HG02678 (cell line): ENCODE results near the gene RASAL1.
"Not testable (repeated sequence)": the region's sequence is repeated elsewhere in the genome, so short reads cannot be mapped to it uniquely, and the experiment has no call there.

ENCODE experiments used
- ATAC-seq: cut with Tn5 transposase; IDR thresholded peaks from one replicate; pipeline ENCODE4 v1.9.1; 2021; ENCODE audit warnings: mild to moderate bottlenecking, moderate library complexity; ENCODE audit not compliant: unreplicated experiment

Gene RASAL1

DNA sequence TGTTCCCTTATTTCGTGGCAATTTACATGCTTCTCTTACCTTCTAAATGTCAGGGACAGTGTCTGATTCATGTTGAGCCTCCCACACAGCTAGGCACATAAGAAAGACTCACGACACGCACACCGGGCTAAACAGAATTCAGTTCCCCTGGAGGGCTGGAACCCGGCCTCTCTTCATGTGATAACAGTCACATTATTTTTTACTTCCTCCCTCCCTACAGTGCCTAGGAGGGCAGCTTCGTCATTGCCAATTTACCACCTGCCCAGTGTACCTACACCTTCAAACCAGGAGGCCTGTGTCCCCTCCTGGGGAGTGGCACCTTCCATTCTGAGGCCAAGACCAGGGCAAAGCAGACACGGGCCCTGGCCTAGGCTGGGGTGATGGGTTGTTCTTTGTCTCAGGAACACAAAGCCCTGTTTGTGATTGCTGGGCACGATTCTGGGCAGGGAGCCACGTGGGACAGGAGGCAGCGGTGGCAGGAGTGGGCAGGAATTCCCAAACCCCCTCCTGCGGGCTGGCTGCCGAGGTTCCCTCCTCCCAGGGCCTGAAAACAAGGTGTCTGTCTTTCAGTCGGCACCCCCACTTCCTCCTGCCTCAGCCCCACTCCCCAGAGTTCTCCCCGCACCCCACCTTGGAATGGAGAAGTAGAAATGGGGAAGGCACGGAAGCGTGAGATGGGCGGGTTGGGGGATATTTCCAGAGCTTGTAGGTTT lies 6.8 kb upstream of the RASAL1 start:
- ATAC-seq, result no peak

DNA sequence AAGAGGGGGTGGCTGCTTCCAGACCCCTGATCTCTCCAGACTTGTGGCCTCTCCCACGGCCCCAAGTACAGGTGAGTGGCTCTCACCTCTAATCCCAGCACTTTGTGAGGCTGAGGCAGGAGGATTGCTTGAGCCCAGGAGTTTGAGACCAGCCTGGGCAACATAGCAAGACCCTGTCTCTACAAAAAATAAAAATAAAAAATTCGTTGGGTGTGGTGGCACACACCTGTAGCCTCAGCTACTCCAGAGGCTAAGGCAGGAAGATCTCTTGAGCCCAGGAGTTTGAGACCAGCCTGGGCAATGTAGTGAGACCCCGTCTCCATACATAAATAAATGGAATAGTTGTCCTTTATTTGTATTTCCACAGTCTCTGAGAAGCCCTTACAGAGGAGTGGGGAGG lies 6.2 kb upstream of the RASAL1 start:
- not testable (repeated sequence) for ATAC-seq

DNA sequence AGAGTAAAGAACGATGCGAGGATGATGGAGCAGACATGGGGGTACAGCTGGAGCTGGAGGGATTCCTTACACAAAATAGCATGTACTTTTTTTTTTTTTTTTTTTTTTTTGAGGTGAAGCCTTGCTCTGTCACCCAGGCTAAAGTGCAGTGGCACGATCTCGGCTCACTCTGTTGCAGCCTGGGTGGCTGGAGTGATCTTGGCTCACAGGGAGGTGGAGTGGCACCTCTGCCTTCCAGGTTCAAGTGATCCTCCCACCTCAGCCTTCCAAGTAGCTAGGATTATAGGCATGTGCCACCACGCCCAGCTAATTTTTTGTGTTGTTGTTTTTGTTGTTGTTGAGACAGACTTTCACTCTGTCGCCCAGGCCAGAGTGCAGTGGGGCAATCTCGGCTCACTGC lies 5.1 kb upstream of the RASAL1 start:
- ATAC-seq, result no peak

DNA sequence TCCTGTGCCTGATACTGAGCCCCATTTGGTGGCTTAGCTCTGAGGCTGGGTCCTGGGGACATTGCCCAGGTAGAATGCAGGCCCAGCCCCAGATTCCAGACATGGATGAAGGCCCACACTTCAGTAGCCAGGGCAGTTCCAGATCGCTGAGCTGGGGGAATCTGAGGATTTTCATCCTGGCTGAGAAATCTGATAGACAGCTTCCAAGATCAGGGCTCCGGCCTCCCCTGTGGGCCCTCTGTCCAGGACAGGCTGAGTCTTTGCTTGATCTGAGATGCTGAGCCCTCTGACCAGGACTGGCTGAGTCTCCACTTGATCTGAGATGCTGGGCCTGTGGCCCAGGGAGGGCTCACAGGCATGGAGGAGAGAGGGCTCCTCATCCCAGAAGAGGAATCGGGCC lies 3.3 kb upstream of the RASAL1 start:
- no peak for ATAC-seq

DNA sequence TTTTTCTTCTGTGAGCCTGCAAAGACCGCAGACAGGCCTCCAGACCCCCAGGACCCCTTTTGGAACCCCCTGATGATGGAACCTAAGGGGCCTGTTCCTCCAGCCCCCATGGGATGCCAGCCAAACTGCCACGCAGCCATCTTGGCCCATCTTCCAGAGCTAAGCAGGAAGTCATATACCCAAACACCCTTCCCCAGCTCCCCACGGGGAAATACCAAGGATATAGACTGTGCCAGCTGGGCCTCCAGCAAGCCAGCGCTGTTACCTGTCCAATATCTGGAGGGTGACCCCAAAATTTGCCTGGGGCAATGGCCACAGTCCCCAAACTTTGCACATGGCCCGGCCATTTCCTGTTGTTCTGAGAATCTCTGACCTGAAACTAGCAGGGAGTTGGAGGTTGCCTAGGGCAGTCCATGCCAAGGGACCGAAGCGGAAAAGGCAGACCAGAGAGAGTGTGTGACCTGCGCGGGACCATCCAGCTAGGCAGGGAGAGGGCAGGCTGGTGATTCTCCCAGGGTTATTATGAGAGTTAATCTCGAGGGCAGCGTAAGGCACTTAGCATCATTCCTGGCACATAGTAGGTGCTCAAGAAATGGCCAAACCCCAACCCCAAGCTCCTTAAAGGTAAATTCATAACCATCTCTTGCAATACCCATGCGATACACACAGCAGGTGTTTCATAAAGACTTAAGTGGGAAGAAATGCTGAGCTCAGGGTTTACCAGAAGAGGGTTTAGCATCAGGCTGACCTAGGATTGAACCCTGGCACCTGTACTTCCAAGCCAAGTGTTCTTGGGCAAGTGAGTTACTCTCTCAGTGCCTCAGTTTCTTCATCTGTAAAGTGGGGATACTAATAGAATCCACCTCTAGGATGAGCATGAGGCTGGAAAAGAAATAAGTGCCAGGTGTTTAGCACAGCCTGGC lies 2.6 kb upstream of the RASAL1 start:
- no peak for ATAC-seq

DNA sequence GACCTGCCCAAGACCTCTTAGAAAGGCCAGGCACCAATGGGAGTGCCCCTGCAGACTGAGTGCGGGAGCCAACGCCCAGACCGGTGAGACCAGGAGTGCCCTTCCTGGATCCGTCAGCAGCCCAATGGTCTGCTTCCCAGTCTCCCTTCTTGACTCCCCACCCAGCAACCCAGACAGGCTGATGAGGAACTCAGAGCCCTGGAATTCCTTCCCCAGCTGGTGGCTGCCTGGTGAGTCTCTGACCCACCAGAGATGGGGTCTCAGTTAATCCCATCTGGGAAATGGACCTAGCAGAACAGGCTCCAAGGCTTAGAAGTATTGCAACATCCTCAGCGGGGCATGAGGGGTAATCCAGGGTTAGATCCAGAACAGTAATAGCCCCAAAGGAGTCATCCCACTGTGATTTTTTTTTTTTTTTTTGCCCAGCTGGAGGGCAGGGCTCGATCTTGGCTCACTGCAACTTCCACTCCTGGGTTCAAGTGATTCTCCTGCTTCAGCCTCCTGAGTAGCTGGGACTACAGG lies 1.5 kb upstream of the RASAL1 start:
- no peak for ATAC-seq

DNA sequence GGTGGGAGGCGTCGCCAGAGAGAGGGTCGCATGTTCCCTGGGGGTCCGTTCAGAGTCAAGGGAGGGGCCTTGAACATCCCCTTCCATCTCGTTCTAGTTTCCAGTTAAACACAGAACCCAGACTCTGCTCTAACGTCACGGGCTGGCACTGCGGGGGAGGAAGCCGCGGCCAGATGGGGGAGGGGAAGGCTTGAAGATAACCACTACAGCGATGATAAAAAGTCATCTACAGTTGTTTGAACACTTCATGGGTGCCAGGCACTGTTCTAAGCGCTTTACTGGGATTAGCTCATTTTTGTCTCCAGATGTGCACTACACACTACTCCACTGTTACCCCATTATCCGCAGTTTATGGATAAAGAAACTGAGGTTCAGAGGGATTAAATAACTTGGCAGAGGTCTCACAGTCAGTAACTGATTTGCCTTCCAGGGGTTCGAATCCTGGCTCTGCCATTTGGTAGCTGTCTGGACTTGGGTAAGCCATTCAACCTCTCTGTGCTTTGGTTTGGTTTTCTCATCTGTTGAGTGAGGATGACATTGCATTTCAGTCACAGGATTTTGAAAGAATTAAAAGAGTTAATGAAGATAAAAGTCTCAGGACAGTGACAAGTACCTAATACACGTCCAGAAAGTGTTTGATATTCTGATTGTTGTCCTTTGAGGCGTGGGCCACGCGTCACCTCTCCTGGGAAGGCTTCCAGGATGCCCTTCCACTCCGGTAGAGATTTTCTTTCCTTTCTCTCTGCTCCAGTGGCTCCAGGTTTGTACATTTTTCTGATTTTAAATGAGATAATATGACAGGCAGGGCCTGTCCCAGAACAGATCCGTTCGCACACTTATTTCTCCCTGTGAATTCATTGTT lies 798 bp upstream of the RASAL1 start:
- ATAC-seq, result no peak

DNA sequence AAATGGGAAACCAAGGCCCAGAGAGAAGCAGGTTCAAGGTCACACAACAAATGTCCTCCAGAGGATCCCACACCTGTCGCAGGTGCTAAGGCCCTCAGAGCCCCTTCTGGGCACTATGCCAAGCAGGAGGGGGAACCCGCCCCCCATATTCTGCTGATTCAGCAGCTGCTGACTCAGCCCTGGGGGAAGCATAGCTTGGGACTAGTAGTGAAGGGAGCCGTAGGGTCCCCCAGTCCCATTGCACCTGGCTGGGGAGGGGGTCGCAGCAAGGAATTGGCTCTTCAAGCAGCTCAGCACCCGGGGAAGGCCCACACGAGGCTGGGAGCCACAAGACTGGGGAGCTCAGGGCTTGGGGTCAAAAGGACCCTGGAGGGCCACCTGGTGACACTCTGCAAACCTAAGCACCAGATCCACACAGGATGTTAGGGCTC lies 1.0 kb downstream of the RASAL1 start:
- no peak for ATAC-seq

DNA sequence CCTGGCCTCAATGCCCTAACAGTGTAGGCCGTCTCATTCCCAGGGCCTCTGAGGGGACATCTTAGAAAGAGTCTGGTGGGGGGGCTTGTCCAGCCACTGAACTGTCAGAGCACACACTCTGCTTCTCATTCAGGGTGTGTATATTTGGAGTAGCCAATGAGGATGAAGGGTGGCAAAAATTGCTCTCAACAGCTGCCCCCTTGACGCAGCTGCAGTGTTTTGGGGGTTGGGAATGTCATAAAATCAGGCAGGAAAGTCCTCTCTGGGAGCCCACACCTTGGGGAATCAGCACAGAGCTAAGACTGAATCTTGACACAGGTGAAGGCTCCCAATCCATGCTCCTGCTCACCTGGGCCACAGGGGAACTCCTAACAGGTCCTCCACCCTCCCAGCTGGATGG lies 1.5 kb downstream of the RASAL1 start:
- ATAC-seq, result no peak

DNA sequence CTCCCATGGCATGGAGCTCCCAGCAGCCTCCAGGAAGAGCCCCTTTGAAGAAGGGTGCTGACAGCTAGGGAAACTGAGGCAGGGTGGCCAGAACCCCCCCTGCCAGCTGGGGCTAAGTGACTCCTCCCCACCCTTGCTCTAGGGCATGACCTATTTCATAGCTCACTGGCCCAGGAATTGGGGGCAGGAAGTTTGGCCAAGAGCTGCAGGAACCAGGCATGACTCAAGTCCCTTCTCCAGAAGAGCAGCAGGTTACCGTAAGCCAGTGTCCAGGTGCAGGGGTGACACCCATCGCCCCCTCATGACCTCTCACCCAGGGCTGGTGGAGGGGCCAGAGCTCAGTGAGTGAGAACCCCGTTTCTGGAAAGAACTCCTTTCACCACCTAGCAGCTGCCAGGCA lies 1.9 kb downstream of the RASAL1 start:
- ATAC-seq, result no peak

DNA sequence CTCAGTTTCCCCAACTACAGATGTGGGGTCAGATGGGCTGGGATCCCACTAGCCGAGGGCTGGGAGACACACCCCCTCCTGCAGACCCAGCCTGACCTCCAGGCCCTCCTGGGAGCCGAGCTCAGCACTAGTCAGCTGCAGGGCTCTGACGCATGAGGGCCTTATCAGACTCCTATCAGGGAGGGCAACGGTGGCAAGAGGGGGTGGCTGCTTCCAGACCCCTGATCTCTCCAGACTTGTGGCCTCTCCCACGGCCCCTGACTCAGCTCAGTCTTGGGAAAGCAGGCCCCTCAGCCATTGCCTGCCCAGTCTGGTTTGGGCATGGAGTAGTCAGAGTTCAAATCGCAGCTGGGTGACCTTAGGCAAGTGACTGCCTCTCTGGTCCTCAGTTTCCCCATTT lies 2.5 kb downstream of the RASAL1 start:
- ATAC-seq, result no peak

DNA sequence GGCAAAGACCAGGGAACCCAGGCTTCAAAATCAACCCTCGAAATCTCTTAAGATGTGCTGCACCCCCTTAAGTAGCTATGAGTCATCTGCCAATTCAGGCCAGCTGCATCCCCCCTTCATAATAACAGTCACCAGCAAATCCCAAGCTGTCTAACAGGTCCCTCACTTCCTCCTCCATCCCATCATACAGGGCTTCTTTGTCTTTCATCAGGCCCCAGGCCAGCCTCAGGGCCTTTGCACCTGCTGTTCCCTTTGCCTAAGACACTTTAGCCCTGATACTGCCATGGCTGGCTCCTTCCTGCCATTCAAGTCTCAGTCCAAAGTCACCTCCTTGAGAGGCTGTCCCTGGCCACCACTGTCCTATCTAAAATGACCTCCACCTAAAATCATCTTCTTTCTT lies 4.0 kb downstream of the RASAL1 start:
- no peak for ATAC-seq

DNA sequence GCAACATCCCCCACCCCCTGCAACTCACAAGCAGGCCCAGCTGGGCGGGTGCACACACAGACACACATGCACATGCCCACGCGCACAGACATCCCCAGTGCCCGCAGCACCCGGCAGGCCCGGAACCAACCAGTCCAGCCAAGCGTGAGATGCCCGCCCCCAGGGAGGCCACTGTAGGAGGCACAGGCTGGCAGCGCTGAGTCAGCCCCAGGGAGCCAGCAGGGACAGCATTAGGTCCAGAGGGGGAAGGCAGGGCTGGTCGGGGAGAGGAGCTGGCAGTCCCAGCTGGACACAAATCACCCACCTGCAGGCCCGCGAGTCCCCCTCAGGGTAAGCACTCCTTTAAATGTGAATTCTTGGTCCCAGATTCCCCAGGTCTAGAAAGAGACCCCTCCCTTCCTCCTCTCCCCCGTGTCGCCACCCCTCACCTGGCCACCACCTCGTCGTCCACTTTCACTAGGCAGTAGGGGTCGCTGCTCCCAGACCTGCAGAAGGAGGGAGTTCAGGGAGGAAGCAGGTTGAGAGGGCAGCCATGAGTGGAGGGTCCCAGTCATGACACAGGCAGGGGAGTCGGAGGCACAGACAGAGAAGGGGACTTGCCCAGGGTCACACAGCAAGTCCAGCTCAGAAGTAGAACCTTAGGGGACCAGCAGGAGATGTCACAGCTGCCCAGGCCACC lies 5.0 kb downstream of the RASAL1 start:
- ATAC-seq, result no peak

DNA sequence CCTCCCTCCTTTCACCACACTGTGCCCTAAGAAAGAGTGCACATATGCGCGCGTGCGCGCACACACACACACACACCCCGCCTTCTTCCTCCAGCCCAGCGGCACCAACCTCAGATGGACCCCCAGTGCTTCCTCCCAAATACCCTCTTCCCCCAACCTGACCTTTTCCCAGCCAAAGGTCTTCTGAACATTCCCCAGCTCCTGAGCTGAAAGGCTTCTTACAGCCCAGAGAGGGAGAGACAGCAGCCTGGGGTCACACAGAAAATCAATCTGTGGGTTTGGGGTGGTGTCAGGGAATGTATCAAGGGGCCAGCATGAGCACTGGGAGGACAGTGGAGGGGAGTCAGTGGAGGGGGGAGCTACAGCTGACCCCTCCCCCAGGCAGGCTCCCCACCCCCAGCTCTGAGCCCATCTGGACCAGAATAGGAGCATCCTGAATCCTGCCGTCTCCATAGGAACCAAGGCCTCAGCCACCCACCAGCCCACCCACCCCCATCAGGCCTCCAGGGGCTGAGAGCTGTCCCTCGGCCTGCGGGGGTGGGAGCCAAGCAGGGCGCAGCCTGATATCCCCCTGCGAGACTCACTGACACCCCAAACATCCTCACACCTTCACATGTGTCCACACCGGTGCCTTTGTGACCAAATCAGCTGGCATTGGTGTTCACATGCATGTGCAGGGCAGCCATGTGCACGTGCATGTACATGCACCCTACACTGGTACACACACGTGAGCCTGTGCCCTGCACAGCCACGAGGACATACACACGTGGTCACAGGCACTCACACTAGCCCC lies 5.7 kb downstream of the RASAL1 start:
- ATAC-seq, result no peak

DNA sequence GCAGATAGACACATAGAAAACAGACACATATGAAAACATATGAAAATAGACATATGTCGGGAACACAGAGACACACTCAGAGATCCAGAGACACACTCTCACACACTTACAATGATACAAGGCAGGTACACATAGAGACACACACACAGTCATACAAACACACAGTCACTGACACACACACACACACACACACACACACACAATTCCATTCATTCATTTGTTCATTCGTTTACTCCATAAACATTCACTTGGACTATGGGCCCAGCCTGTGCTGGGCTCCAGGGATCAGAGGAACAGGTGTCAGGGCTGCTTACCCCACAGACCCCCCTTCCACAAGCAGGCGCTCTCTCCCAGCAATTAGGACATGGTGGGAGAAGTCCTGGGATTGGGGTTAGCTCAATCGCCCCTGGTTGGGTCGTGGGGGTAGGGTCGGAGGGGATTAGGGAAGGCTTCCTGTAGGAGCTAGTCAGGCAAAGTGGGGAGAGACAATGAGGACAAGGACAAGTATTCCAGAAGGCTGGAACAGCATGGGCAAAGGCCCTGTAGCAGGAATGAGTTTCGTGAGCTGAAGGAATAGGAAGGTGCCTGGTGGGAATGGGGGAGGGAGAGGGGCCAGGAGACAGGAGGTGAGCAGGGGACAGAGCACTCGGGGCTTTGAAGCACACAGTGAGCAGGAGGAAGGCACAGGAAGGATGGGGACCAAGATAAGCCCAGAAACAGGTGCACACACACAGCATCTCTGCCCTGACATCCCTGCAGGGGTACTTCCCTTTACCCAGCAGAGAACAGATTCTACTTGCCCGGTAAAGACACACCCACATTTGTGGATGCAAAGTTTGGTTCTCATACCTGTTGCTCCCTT lies 6.5 kb downstream of the RASAL1 start:
- ATAC-seq, result no peak

DNA sequence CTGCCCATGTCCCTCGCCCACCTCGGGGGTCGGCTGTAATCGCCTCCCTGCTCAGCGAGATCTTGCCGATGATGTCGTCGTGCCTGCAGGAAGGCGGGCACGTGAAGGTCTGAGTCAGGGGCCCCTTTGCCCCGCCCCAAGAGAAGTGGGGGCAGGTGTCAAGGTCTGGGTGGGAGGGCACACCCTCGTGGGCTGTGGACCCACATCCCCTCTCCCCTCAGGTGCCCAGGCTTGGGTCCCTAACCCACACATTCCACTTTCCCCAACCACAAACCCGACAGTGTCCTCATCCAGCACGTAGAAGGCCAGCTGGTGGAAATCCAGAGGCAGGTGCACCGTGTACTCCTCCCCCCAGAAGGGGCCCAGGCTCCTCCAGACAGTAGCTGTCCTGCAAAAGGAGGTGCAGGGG lies 7.8 kb downstream of the RASAL1 start:
- no peak for ATAC-seq

DNA sequence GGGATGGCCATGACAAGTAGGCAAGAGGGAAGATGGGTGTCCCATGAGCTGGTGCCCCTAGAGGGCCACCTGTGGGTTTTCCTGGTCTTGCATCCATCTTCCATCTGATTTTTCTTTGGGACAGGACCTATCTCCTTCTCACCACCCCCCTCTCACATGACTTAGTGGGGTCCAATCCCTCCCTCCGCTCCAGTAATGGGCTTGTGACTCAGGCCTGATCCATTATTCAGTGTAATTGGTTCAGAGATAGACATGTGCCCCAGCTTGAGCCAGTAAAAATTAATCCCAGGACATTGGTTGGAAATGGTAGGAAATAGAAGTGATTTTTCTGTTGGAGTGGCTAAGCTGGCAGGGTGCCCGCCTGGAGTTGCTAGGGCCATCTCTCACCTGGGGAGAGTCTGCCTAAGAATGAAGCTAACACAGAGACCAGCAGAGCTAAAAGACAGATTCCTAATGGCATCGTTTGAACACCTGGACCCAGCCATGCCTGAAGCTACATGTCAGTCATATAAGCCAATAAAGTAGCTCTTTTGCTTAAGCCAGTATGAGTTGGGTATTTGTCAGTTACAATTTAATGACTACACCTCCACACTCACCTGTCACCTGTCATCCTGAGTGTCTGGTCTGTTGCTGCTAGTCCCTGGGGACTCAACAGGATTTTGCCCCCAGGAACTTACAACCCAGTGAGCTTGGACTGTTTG lies 14.7 kb downstream of the RASAL1 start:
- no peak for ATAC-seq

DNA sequence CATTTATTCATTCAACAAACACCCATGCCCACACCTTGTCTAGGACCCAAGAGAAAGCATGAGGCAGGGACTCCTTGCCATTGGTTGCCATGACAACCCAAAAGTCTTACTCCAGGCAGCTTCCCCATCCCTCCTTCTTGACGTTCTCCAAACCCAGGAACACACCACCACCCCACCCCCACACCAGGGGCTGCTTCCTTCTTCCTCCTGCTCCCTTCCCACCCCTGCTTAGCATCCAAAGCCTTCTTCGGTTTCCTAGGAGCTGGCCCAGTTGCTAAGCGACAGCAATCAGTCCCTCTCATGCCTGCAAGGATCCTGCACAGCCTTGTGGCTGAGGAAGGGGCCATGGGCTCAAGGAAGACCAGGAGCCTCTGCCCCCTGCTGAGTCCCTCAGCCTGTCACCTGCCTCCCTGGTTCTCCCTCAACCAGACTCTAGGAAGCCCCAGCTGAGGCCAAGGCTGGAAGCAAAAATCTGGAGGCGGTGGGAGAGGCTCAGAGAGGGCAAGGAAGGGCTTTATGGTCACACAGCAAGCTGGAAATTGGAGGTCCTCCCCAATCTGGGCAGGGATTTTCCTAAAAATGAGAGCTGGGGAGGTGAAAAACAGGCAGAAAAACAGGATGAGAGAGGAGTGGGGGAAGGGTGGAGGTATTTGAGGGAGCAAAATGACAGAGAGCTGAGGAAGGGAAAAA lies 15.4 kb downstream of the RASAL1 start:
- no peak for ATAC-seq
